NT2/D1 (cell line): ENCODE measurements around the gene TCTN1.

Experiments used
- SUZ12 ChIP-seq: IDR thresholded peaks from 2 replicates; pipeline ENCODE4 v1.6.1; 2011; ENCODE audit not compliant: insufficient read length, insufficient read depth; ENCODE audit errors: extremely low read depth
- YY1 ChIP-seq: IDR thresholded peaks from 2 replicates; pipeline ENCODE4 v1.6.1; 2011; ENCODE audit not compliant: insufficient read length, insufficient read depth
- ZNF274 ChIP-seq: IDR thresholded peaks from 2 replicates; pipeline ENCODE4 v1.6.1; 2011; ENCODE audit warnings: mild to moderate bottlenecking, low read depth, low read length

GRCh38 chr12:110582276-110583136 is 31.4 kb upstream of the TCTN1 start:
- TF ChIP-seq ZNF274 (no peak), YY1 (no peak), SUZ12 (no peak)
